Myocyte (in vitro differentiated cells): Measurements from ENCODE around the gene NLRP6. TPM values are rescaled to one million over a fixed set of nuclear protein-coding genes. Genes with fewer than 3 reads are reported as not detected.
"Not testable (repeated sequence)": the region's sequence is repeated elsewhere in the genome, so short reads cannot be mapped to it uniquely, and the experiment has no call there.

Experiments
- DNase-seq: peaks from one replicate; pipeline ENCODE4 v3.0.0-alpha.2; 2012; ENCODE audit warnings: low read depth
- total RNA-seq: library from RNA; depleted of rRNA; stranded (reverse); fragments of >200 nt; gene quantifications from 2 replicates; pipeline ENCODE4 v1.2.3, GENCODE V29; 2014

The NLRP6 gene
- total RNA-seq, 1 donor from 2014 or later, result not detected

DNA sequence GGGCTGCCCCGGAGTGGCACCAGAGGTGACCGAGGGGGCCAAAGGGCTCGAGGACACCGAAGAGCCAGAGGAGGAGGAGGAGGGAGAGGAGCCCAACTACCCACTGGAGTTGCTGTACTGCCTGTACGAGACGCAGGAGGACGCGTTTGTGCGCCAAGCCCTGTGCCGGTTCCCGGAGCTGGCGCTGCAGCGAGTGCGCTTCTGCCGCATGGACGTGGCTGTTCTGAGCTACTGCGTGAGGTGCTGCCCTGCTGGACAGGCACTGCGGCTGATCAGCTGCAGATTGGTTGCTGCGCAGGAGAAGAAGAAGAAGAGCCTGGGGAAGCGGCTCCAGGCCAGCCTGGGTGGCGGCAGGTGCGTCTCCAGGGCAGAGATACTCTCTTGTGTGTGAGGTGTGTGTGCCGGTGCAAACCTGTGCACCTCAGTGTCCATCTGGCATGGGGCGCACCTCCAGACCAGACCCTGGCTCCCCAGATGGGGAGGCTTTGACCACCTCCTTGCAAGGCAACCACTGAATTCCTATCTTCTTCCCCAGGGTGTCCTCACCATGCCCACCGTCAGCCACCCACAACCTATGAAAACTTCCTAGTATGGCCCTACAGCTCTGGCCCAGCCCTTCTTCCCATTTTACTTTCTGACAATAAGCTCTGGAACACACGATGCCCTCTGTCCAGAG is 3.4 kb downstream of the NLRP6 start:
- DNase-seq, result no peak

DNA sequence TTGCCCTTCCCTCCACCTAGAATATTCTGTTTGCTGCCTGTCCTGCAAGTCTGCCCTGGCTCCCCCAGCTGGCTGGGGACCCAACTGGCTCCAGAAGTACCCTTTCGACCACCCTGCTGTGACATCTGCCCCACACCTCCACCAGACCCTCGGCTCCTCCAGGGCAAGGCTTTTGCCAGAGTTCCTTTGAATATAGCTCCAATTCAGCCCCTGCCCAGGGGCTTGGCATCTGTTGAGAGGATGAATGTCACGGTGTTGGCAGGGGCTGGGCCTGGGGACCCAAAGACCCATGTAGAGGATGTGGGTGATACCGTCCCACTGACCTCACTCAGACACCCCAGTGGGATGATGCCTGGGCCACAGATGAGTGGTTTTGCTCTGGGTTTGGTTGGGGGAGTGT is 4.0 kb downstream of the NLRP6 start:
- no peak for DNase-seq

DNA sequence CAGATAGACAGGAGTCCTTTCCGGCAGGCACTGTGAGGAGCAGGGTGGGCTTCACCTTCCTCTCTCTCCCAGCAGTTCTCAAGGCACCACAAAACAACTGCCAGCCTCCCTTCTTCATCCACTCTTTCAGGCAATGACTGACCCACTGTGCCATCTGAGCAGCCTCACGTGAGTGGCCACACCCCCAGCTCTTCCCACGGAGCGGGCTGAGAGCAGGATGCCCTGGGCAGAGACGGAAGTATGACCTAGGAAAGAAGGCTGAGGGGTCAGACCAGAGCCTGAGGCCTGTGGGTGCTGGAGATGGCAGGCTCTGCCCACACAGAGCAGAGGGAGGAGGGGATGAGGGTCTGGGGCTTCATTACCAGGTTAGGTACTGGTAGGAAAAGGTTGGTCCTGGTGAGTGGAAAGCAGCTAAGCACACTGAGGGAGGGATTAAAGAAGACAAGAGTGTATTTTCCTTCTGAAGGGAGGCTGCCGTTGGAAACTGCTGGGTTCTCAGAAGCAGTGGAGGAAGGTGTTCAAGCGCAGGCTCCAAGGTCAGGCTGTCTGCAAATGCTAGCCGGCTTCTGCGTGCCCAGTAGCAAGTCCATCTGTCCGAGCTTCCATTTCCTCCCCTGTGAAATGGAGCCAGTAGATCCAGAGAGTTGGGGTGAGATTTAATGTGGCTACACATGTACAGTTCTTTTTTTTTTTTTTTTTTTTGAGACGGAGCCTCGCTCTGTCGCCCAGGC is 4.6 kb downstream of the NLRP6 start:
- no peak for DNase-seq

DNA sequence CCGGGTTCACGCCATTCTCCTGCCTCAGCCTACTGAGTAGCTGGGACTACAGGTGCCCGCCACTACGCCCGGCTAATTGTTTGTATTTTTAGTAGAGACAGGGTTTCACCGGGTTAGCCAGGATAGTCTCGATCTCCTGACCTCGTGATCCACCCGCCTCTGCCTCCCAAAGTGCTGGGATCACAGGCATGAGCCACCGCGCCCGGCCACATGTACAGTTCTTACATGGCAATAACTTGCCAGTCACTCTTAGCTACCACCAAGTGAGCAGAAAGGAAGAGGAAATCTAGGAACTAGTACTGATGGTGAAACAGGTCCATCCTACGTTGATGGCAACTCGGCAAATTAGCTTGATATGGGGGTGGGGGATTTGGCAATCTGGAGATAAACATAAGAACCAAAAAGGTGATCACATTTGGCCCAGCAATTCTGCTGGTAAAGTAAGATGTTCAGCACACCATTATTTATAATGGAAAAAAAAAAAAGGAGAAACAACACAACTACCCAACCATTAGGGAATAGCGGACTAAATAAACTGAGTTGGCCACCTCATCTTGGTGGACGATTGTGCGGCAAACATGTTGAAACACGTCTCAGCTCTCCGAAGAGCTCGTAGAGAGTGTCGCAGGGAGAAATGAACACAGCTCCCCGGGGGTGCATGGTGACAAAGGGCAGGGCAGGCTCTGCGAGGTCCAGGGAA is 5.3 kb downstream of the NLRP6 start:
- DNase-seq, result no peak

DNA sequence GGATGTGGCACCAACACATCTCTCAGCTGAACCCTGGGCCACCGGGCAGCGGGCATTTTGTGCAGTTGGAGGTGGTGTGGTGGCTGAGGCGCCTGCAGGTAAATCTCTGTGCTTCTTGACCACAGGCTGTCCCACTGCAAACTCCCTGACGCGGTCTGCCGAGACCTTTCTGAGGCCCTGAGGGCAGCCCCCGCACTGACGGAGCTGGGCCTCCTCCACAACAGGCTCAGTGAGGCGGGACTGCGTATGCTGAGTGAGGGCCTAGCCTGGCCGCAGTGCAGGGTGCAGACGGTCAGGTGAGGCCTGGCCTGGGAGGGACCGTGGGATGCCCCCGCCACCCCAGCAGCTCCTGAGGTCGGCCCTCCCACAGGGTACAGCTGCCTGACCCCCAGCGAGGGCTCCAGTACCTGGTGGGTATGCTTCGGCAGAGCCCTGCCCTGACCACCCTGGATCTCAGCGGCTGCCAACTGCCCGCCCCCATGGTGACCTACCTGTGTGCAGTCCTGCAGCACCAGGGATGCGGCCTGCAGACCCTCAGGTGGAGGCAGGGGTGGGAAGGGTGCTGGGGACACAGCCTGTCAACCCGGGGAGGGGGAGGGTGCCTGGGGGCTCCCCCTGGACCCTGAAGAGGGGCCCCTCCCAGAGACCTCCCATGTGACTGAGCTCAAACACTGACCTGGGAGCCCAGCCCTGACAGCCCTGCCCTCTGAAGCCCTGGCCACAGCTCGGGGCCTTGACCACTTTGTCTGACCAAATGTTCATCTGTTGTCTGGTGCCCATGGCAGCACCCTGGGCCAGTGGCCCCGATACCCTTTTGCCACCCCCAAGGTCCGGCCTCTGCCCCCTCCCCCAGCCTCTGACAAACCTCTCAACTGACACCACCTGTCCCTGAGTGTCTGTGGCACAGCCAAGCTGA is 6.2 kb downstream of the NLRP6 start:
- peak; percentile 81 for DNase-seq

DNA sequence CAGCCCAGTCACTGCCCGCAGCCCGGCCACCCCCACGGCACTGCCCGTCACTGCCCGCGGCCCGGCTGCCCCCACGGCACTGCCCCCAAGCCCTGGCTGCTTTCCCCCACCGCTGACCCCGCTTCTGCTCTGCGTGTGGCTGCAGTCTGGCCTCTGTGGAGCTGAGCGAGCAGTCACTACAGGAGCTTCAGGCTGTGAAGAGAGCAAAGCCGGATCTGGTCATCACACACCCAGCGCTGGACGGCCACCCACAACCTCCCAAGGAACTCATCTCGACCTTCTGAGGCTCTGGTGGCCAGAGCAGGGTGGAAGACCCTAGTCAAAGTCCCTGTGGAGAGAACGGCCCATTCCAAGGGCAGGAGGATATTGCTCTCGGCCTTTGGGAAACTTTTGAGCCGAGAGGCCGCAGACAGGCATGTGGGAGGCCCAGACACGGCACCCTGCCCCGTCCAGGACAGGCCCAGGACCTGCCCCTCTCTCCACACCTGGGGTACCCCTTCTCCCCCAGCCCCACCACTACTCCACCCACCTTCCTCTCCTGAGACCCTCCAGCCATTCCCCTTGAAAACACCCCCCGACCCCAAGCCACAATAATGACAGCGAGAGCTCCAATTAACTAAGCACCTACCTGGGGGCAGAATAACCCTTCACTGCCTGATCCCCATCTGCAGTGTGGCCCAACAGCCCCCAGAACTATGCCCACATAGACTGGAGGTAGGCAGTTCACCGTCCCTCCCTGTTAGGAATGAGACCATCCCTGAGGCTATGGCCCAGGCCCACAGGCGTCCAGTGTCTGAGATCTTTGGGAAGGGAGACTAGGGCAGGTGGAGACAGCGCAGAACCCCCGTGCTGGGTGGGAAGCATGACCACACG is 7.0 kb downstream of the NLRP6 start:
- no peak for DNase-seq

DNA sequence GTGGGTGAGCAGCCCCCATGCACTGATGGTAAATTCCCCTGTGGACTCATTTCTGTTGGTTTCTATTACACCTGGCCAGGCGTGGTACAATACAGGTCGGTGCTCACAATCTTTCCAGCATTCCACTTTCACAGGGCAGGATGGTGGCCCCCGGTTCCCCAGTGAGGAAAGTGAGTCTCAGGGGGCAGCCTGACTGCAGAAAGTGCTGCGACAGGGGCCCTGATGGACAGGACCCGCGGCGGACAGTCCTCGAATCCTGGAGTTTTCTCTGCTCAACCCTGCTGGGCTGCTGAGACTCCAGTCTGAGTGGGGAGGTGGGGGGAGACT is 7.7 kb downstream of the NLRP6 start:
- no peak for DNase-seq

DNA sequence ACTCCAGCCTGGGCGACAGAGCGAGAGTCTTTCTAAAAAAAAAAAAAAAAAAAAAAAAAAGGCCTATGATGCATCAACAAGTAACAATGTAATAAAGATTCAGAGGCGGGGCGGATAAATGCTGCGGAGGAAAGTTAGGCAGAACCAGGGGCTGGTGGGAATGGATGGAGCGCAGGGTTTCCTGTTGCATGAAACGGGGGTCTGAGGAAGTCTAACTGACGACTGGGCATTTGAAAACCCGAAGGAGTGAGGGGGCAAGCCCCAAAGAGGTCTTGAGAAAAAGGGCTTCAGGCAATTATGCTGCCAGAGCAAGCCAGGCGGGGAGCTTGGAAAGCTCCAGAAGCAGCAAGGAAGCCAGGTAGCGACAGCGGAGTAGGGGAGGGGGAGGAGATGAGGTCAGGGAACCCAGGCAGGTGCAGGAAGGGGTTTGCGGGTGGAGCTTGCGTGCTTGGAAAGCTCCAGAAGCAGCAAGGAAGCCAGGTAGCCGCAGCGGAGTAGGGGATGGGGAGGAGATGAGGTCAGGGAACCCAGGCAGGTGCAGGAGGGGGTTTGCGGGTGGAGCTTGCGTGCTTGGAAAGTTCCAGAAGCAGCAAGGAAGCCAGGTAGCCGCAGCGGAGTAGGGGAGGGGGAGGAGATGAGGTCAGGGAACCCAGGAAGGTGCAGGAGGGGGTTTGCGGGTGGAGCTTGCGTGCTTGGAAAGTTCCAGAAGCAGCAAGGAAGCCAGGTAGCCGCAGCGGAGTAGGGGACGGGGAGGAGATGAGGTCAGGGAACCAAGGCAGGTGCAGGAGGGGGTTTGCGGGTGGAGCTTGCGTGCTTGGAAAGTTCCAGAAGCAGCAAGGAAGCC is 9.0 kb downstream of the NLRP6 start:
- not testable (repeated sequence) for DNase-seq

DNA sequence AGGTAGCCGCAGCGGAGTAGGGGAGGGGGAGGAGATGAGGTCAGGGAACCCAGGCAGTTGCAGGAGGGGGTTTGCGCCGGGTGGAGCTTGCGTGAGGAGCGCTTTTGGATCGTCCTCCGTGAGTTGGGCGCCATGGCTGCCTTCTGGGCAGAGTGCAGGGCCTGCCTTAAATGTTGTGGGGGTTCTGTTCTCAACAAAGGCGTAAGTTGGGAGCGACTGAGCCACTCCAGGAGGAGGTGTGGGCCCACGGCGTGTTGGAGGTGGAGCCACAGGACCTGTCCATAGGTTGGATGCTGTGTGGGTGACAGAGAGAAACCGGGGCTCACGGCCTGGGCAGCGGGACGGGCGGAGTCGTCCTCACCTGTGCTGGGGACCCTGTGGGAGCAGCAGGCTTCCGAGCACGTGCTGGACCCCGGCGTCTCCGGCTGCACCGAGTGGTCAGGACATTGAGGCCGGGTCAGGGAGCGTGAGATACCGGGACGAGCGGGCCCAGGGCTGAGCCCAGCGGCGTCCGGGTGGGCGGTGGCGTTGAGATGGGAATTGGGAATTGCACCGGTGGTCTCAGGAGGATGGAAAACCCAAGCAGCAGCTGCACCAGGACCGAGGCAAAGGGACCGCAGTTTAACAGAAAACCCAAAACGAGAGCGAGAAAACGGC is 9.7 kb downstream of the NLRP6 start:
- no peak for DNase-seq

DNA sequence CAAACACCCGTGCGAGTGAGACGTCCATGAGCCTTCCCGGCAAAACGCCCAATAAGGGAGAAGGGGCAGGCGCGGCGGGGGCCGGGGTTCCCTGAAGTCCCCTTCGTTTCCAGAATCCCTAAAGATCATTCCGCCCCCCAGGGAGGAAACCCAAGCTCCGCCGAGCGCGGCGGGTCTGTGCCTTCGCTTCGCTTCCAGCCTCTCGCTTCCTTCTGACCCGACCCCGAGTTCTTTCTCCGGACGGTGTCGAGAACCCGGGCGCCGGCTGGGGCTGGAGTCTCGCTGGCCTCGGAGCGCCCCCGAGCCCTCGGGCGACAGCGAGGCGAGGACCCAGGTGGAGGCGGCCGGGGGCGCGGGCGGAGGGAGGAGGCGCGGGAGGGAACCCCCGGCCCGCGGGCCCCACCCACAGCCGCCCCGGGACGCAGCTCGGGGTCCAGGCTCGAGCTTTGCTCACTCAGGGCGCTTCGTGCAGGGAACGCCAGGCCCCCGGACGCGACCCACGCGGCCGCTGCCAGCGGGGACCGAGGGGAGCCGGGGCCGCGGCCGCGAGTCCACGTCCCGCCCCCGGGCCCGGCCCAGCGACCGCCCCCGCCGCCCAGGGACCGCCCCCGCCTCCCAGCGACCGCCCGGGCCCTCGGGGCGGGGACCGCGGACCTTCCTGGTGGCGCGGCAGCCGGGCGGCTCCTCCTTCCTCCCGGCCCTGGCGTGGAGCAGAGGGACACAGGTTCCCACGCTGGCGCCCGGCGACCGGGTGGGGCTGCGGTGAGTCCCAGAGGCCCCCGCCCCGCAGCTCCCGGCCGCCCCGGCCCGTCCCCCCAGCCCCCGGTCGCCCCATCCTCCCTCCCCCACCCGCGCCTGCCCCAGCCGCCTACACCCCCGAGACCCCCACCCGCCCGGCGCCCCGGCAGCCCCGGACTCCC is 10.5 kb downstream of the NLRP6 start, which contains the start of gene PGGHG:
Gene PGGHG (plus strand): TSS at position 649 of the 920 bp plus-strand sequence. CDS start 691 bp downstream, outside the sequence.
- peak; percentile 42 for DNase-seq

DNA sequence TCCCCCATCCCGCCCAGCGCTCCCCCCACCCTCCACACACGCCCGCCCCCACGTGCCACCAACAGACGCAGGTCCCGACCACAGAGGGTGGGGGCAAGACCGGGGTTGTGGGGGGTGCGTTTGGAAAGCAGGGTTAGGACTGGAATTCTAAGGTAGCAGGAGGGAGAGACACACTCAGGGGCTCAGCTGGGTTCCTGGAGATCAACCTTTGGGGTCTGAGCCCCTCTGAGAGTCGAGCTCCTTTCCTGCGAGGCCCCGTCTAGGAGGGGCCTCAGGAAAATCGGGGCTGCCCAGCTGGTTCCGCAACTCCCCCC is 11.1 kb downstream of the NLRP6 start:
- no peak for DNase-seq

DNA sequence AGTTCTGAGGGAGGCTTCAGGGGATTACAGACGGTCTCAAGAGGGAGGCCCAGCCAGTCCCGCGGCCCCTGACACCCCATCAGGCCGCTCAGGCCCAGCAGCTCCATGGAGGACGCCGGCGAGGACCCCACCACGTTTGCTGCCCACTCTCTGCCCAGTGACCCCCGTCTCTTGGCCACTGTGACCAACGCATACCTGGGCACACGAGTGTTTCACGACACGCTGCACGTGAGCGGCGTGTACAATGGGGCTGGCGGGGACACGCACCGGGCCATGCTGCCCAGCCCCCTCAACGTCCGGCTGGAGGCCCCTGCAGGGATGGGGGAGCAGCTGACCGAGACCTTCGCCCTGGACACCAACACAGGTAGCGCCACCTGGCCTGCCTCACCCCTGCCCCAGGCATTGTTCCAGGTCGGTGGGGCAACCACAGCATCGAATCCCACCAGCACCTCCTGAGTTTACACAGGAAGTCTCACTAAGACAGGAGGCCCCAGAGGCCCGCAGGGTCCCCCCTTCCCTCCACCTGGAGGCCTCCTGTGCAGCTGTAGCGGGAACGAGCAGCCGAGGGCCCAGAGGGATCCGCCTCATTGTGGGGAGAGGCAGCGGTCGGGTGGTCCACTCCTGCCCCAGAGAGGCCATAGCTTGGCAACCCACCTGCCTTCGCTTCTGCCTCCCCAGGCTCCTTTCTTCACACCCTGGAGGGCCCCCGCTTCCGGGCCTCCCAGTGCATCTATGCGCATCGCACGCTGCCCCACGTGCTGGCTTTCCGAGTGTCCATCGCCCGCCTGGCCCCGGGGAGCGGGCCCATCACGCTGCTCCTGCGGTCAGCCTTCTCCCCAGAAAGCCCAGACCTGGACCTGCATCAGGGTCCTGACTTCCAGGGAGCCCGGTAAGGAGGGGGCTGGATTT is 11.8 kb downstream of the NLRP6 start:
- DNase-seq, result no peak

DNA sequence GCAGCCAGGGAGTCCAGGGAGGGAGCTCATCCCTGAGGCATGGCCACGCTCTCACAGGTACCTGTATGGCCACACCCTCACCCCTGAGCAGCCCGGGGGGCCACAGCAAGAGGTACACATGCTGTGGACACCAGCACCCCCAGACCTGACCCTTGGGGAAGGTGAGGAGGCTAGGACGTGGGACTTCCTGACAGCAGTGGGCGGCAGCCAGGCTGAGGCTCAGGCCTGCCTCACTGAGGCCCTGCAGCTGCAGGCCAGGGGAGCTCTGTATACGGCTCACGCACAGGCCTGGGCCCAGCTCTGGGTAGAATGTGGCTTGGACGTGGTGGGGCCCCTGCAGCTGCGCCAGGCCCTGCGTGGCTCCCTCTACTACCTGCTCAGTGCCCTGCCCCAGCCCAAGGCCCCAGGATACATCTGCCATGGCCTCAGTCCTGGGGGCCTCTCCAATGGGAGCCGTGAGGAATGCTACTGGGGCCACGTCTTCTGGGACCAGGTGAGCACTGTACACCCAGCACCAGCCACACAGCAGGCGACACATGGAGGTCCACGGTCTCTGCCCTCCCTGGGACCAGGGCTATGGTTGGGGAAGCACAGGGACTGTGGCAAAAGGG is 12.5 kb downstream of the NLRP6 start:
- no peak for DNase-seq

DNA sequence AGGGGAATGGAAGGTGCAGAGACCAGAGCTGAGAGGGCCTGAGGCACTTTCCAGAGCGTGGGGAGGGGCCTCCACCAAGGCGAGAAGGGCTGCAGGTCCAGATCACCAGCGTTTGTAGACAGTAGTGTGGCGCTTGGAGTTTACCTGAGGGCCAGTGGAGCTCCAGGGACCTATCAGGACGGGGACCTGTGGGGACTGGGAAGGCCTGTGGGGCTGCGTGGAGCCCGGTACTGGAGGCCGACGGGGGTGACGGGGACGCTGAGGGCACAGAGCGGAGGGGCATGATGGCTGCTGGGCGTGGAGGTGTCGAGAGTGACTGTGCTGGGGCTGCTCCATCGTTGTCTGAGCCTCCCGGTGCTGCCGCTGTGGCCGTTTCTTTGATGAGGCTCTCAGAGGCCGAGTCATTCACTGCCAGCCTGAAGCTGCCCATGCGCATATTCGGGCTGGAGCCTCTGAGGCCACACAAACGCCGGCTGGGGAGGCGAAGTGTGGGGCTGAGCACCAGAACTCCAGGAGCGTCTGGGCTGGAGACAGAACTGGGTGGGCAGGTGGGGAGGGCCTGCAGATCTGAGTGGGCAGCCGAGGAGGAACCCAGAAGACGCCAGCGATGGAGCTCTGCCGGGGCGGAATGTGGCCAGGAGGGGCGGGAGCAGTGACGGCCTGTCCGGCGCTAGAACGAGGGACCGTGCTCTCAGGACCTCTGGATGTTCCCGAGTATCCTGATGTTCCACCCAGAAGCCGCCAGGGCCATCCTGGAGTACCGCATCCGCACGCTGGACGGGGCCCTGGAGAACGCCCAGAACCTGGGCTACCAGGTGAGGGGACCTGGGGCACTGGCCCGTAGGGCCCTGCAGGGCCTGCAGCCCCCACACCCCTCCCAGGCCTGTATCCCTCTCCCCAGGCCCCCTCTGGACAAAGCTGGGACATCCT is 13.3 kb downstream of the NLRP6 start:
- DNase-seq, result no peak
